Measurements from ENCODE around the gene CCDC170. TPM values are rescaled to one million over a fixed set of nuclear protein-coding genes. Genes with fewer than 3 reads are reported as not detected.

CCDC170 gene
- total RNA-seq, 1 donor from 2014 or later = 0.20 TPM

DNA sequence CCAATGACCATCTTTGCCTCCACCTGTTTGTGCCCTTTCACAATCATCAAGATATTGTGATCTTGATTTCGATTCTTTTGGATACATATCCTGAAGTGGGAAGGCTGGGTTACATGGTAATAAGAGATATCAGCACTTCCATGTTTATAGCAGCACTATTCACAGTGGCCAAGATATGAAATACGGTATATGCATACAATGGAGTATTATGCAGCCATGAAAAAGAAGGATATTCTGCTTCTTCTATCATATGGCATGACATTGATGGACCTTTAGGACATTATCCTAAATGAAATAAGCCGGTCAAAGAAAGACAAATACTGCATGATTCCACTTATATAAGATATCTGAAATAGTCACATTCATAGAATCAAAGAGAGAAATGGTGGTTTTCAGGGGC, 144.0 kb downstream of the CCDC170 start:
- no peaks in the 10 kb centered on the region for H3K36me3 Mint-ChIP-seq (ENCODE audit: low read depth)
- H3K9me3 Mint-ChIP-seq (ENCODE audit: low read depth) = peaks cover 22% of the 10 kb centered on the region
- no peaks in the 10 kb centered on the region for H3K27me3 Mint-ChIP-seq (ENCODE audit: low read depth)
- no peak for DNase-seq (ENCODE audit: low spot score)
- no peak overlapping the region for H3K4me3 Mint-ChIP-seq (ENCODE audit: unreplicated experiment)
- no peaks in the 10 kb centered on the region for H3K4me1 Mint-ChIP-seq (ENCODE audit: low read depth)
- TF ChIP-seq CTCF (IDR thresholded peaks at IDR 0.05) = no peak
- H3K27ac Mint-ChIP-seq (ENCODE audit: unreplicated experiment) = no peak overlapping the region

- H3K27ac Mint-ChIP-seq (ENCODE audit: unreplicated experiment) = no peak overlapping the region
- H3K9me3 Mint-ChIP-seq (ENCODE audit: low read depth) = peaks cover 23% of the 10 kb centered on the region
- DNase-seq (ENCODE audit: low spot score) = no peak
- no peak for TF ChIP-seq CTCF (IDR thresholded peaks at IDR 0.05)
- no peaks in the 10 kb centered on the region for H3K4me1 Mint-ChIP-seq (ENCODE audit: low read depth)
- H3K36me3 Mint-ChIP-seq (ENCODE audit: low read depth) = no peaks in the 10 kb centered on the region
- H3K27me3 Mint-ChIP-seq (ENCODE audit: low read depth) = peaks cover 4% of the 10 kb centered on the region
- no peak overlapping the region for H3K4me3 Mint-ChIP-seq (ENCODE audit: unreplicated experiment)
These were observed 145.9 kb downstream of the CCDC170 start for GRCh38 chr6:151639750-151640149.

- Mint-ChIP-seq H3K9me3 (ENCODE audit: low read depth) (peaks cover 23% of the 10 kb centered on the region), H3K36me3 (ENCODE audit: low read depth) (no peaks in the 10 kb centered on the region), H3K4me3 (ENCODE audit: unreplicated experiment) (no peak overlapping the region), H3K27ac (ENCODE audit: unreplicated experiment) (no peak overlapping the region), H3K27me3 (ENCODE audit: low read depth) (peaks cover 14% of the 10 kb centered on the region), H3K4me1 (ENCODE audit: low read depth) (no peaks in the 10 kb centered on the region)
- TF ChIP-seq CTCF (IDR thresholded peaks at IDR 0.05) = no peak
- DNase-seq (ENCODE audit: low spot score) = no peak
These were observed 147.2 kb downstream of the CCDC170 start for GRCh38 chr6:151641028-151641427.

GRCh38 chr6:151647976-151648639, 154.3 kb downstream of the CCDC170 start:
- Mint-ChIP-seq H3K4me1 (ENCODE audit: low read depth) (no peaks in the 10 kb centered on the region), H3K27me3 (ENCODE audit: low read depth) (peaks cover 27% of the 10 kb centered on the region), H3K27ac (ENCODE audit: unreplicated experiment) (no peak overlapping the region), H3K4me3 (ENCODE audit: unreplicated experiment) (no peak overlapping the region), H3K36me3 (ENCODE audit: low read depth) (no peaks in the 10 kb centered on the region), H3K9me3 (ENCODE audit: low read depth) (peaks cover 2% of the 10 kb centered on the region)
- peak; percentile 22 for TF ChIP-seq CTCF (IDR thresholded peaks at IDR 0.05)
- DNase-seq (ENCODE audit: low spot score) = no peak

- peaks cover 22% of the 10 kb centered on the region for H3K27me3 Mint-ChIP-seq (ENCODE audit: low read depth)
- no peak for DNase-seq (ENCODE audit: low spot score)
- H3K27ac Mint-ChIP-seq (ENCODE audit: unreplicated experiment) = no peak overlapping the region
These were observed 156.0 kb downstream of the CCDC170 start for GRCh38 chr6:151649835-151650234.

More at GRCh38 chr6:151649835-151650234, 156.0 kb downstream of the CCDC170 start:
- Mint-ChIP-seq H3K36me3 (ENCODE audit: low read depth) (no peaks in the 10 kb centered on the region), H3K4me1 (ENCODE audit: low read depth) (no peaks in the 10 kb centered on the region), H3K4me3 (ENCODE audit: unreplicated experiment) (no peak overlapping the region), H3K9me3 (ENCODE audit: low read depth) (peaks cover 6% of the 10 kb centered on the region)
- TF ChIP-seq CTCF (IDR thresholded peaks at IDR 0.05) = no peak
